ENCODE results near the gene NDUFB2. TPM values are rescaled to one million over a fixed set of nuclear protein-coding genes. Genes with fewer than 3 reads are reported as not detected.

The NDUFB2 gene
- total and polyA plus RNA-seq, 8 donors, result 127 to 242 (median 144) TPM

DNA sequence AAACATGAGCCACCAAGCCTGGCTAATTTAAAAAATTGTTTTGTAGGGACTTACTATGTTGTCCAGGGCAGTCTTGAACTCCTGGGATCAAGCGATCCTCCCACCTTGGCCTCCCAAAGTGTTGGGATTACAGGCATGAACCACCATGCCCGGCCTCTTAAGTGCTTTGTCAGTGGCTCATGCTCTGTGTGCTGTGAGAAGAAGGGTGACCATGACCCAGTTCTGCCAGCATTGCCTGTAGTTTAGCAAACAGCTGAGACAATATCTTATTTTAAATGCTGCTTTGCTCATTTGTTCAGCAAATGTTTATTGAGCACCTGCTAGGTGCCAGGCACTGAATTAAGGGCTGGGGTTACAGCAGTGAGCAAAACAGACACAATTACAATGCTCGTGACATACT is 14.7 kb upstream of the NDUFB2 start:
- H3K36me3 ChIP-seq, result peaks cover 0 to 63% of the 10 kb centered on the region in 2 donors

DNA sequence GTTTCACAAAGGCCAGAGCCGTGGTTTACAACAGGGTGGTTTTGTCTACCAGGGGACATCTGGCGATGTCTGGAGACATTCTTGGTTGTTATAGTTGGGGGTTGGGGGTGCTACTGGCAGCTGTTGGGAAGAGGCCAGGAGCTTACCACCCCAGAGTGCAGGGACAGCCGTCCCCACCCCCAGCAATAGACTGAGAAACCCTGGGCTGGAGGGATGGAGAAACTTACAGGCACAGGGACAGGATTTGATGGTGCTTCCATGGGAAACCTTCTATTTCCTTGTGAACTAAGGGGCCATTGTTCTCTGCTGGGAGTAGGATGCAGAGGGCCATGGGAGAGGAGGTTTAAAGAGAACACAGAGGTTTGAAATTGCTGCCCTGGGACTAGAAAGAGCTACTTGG is 12.9 kb upstream of the NDUFB2 start:
- no peaks in the 10 kb centered on the region for H3K9me3 ChIP-seq
- H3K27me3 ChIP-seq, result no peaks in the 10 kb centered on the region
- TF ChIP-seq, protein P1, sequence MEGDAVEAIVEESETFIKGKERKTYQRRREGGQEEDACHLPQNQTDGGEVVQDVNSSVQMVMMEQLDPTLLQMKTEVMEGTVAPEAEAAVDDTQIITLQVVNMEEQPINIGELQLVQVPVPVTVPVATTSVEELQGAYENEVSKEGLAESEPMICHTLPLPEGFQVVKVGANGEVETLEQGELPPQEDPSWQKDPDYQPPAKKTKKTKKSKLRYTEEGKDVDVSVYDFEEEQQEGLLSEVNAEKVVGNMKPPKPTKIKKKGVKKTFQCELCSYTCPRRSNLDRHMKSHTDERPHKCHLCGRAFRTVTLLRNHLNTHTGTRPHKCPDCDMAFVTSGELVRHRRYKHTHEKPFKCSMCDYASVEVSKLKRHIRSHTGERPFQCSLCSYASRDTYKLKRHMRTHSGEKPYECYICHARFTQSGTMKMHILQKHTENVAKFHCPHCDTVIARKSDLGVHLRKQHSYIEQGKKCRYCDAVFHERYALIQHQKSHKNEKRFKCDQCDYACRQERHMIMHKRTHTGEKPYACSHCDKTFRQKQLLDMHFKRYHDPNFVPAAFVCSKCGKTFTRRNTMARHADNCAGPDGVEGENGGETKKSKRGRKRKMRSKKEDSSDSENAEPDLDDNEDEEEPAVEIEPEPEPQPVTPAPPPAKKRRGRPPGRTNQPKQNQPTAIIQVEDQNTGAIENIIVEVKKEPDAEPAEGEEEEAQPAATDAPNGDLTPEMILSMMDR (IDR thresholded peaks at IDR 0.05), result no peak
- DNase-seq, result no peak
- no peak overlapping the region for H3K4me3 ChIP-seq
- H3K4me1 ChIP-seq, result no peaks in the 10 kb centered on the region
- no peak overlapping the region for H3K27ac ChIP-seq
- H3K36me3 ChIP-seq, result peaks cover 0 to 70% of the 10 kb centered on the region in 2 donors
- no peak for ATAC-seq
- intact Hi-C loops (cut with DNase I), result no loop called here

More for the DNA sequence above, 14.7 kb upstream of the NDUFB2 start:
- DNase-seq, result no peak
- Histone ChIP-seq H3K9me3 (no peaks in the 10 kb centered on the region), H3K27ac (no peak overlapping the region), H3K27me3 (no peaks in the 10 kb centered on the region), H3K4me3 (no peak overlapping the region), H3K4me1 (no peaks in the 10 kb centered on the region)
- intact Hi-C loops (cut with DNase I), result no loop called here
- TF ChIP-seq, protein P1 (IDR thresholded peaks at IDR 0.05), result no peak
- no peak for ATAC-seq

DNA sequence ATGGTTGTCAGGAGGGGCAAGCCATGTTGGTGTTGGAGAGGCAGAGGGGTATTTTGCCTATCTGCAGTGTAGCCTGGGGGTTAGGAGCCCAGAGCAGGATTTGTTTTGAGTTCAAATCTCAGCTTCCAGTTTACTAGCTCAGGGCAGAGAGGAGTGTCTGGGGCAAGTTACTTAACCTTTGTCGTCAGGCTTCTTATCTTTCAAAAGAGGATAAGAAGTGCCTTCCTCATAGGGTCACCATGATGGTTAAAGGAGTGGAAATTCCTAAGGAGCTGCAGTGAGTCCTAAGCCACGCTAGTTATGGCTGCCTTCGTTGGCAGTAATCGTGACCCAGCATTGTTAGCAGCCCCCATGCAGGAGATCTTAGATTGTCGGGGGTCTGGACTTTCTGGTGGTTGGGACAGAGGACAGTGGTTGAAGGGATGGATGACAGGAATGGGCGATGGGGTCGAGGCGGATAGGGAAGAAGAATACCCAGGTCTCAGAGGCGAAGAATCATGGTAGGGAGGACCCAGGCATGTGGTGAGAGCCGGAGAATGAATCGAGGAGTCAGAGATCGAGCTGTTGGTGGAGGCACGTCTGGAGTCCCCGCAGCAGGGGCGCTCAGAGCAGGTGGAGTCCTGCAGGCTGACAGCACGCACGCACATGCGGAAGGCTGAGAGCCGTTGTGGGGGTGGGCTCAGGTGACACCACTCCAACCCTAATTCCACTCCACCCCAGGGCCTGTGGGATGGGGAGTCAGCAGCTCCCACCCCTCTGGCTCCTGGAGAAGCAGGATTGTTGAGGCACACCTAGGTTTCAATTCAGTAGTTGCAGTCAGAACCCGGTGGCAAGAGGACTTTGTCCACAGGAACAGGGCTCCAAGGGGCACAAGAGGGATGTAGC is 12.2 kb upstream of the NDUFB2 start:
- Histone ChIP-seq H3K9me3 (no peaks in the 10 kb centered on the region), H3K4me1 (no peaks in the 10 kb centered on the region), H3K27me3 (no peaks in the 10 kb centered on the region), H3K27ac (no peak overlapping the region), H3K36me3 (peaks cover 0 to 70% of the 10 kb centered on the region in 2 donors), H3K4me3 (no peak overlapping the region)
- no peak for ATAC-seq
- TF ChIP-seq, protein P1 (IDR thresholded peaks at IDR 0.05), result no peak
- intact Hi-C loops (cut with DNase I), result no loop called here
- no peak for DNase-seq

DNA sequence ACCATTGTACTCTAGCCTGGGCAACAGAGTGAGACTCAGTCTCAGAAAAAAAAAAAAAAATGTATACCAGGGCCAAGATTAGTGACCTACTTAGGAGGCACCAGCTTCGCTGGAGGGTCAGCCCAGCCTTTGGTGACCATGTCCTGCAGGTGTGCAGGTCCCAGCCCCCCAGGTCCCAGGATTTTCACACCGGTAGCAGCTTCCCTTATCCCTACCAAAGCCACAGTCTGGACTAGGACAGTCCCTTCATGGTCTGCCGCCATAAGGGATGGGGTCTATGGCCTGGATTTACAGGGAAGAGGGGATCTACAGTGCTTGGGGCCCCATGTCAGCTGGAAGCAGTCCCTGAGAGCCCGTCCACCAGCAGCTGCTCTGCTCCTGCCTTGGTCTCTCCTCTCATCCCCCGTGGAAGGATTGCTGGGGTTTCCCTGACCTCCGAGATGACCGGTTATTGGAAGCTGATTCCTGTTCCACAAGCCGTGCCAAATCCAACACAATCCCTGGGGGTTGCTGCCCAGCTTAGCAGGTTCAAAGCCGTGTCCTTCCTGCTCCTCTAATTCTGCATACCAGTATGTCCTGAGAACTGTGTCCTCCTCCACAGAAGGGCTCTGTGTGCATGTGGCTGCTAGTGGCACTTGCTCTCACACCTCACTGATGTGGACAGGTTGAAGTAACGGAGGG is 11.0 kb upstream of the NDUFB2 start:
- Histone ChIP-seq H3K27ac (no peak overlapping the region), H3K4me3 (no peak overlapping the region), H3K27me3 (no peaks in the 10 kb centered on the region), H3K9me3 (no peaks in the 10 kb centered on the region), H3K4me1 (no peaks in the 10 kb centered on the region), H3K36me3 (peaks cover 0 to 65% of the 10 kb centered on the region in 2 donors)
- DNase-seq (no peak), ATAC-seq (no peak)
- TF ChIP-seq, protein P1 (IDR thresholded peaks at IDR 0.05), result no peak
- intact Hi-C loops (cut with DNase I), result no loop called here

DNA sequence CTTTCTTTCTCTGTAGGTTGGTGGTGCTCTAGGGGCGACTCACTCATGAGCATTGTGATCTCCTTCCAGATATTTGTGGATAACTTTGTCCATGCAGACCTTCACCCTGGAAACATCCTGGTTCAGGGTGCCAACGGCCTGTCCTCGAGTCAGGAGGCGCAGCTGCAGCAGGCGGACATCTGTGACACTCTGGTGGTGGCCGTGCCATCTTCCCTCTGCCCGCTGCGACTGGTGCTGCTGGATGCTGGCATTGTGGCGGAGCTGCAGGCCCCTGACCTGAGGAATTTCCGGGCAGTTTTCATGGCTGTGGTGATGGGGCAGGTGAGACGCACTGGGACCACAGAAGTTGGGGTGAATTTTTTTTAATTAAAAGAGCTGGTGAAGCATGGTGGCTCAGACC is 9.6 kb upstream of the NDUFB2 start:
- Histone ChIP-seq H3K27ac (no peak overlapping the region), H3K27me3 (no peaks in the 10 kb centered on the region), H3K9me3 (no peaks in the 10 kb centered on the region), H3K4me3 (no peak overlapping the region), H3K36me3 (peaks cover 0 to 54% of the 10 kb centered on the region in 2 donors), H3K4me1 (no peaks in the 10 kb centered on the region)
- ATAC-seq (no peak), DNase-seq (no peak)
- TF ChIP-seq, protein P1 (IDR thresholded peaks at IDR 0.05), result no peak
- intact Hi-C loops (cut with DNase I), result no loop called here
